GM12878 (cell line): ENCODE results near the gene TTLL11. TPM values are rescaled to one million over a fixed set of nuclear protein-coding genes. Genes with fewer than 3 reads are reported as not detected.

Experiments used
- ATAC-seq: fragments of 200-7000 bp; cut with Tn5 transposase; 3 replicates; pipeline ENCODE4 v1.9.1; 2020; ENCODE audit warnings: mild to moderate bottlenecking, moderate library complexity
- BruUV-seq: library from RNA; stranded (reverse); fragments of 400-500 nt; replicated peaks from 2 replicates; lab custom pipeline; 2021; lab: Mats Ljungman, UMichigan
- CTCF ChIA-PET: fragments of 300-600 bp; sonication (Branson Sonifier 250); formaldehyde crosslinking; extraction: SDS; loops from one replicate; lab custom pipeline; 2021; ENCODE audit warnings: inconsistent platforms; lab: Yijun Ruan, JAX
- POLR2A ChIA-PET: fragments of 350-600 bp; formaldehyde crosslinking; extraction: SDS; loops from one replicate; lab custom pipeline; 2021; ENCODE audit warnings: inconsistent platforms; lab: Charles Lee
- RAD21 ChIA-PET: fragments of 300-600 bp; sonication (Branson Sonifier 250); formaldehyde crosslinking; loops from one replicate; lab custom pipeline; 2023; ENCODE audit warnings: antibody characterized with exemption; ENCODE audit not compliant: unreplicated experiment; lab: Charles Lee
- SMC1A ChIA-PET: fragments of 300-600 bp; sonication (Branson Sonifier 250); formaldehyde crosslinking; loops from one replicate; lab custom pipeline; 2023; ENCODE audit not compliant: unreplicated experiment, uncharacterized antibody; lab: Charles Lee
- DNase-seq: peaks from one replicate; pipeline ENCODE4 v3.0.0-alpha.2; 2011; ENCODE audit warnings: low read depth, low spot score
- FAIRE-seq: peaks from 3 replicates; lab custom pipeline; 2011; peaks lifted over from hg19 to GRCh38; lab: Jason Lieb, UNC
- H2AFZ ChIP-seq: 2 replicates; pipeline ENCODE4 v1.6.0; 2011; ENCODE audit warnings: low read depth, low read length, control low read depth; ENCODE audit not compliant: control insufficient read depth
- H3K27ac ChIP-seq: 2 replicates; pipeline ENCODE4 v1.5.1; 2011; ENCODE audit warnings: control low read depth; ENCODE audit not compliant: control insufficient read depth, insufficient read depth
- H3K27me3 ChIP-seq, 2 experiments: replicated peaks in 1 of 2; 2 replicates each; pipeline versions ENCODE4 v1.6.0 to v1.6.1; 2011; ENCODE audit warnings: low read length in 1 of 2; ENCODE audit not compliant: control insufficient read depth in 2 of 2, insufficient read depth in 2 of 2
- H3K36me3 ChIP-seq, 2 experiments: 2 replicates each; pipeline ENCODE4 v1.5.1; 2011; ENCODE audit warnings: low read length in 1 of 2; ENCODE audit not compliant: control insufficient read depth in 2 of 2, insufficient read depth in 2 of 2
- H3K4me1 ChIP-seq: 2 replicates; pipeline ENCODE4 v1.6.1; 2011; ENCODE audit warnings: mild to moderate bottlenecking, low read length, moderate library complexity, mixed read lengths; ENCODE audit not compliant: control insufficient read depth, insufficient read depth
- H3K4me2 ChIP-seq: 2 replicates; pipeline ENCODE4 v1.6.0; 2011; ENCODE audit warnings: control low read depth; ENCODE audit not compliant: control insufficient read depth, insufficient read depth
- H3K4me3 ChIP-seq: fragments of 200-600 bp; sonication (generic); 2 replicates; pipeline ENCODE4 v1.5.1; 2016
- H3K79me2 ChIP-seq: 2 replicates; pipeline ENCODE4 v1.6.0; 2011; ENCODE audit warnings: low read length; ENCODE audit not compliant: control insufficient read depth, insufficient read depth
- H3K9ac ChIP-seq: 2 replicates; pipeline ENCODE4 v1.8.0; 2011; ENCODE audit warnings: low read length, control low read depth, mixed read lengths; ENCODE audit not compliant: control insufficient read depth, insufficient read depth
- H3K9me3 ChIP-seq: replicated peaks from 3 replicates; pipeline ENCODE4 v1.5.1; 2011; ENCODE audit warnings: mild to moderate bottlenecking, low read length; ENCODE audit not compliant: control insufficient read depth, insufficient read depth
- H4K20me1 ChIP-seq: 2 replicates; pipeline ENCODE4 v1.6.0; 2011; ENCODE audit not compliant: control insufficient read depth, insufficient read depth
- CBFB ChIP-seq: IDR thresholded peaks from 2 replicates; pipeline ENCODE4 v1.6.1; 2016; ENCODE audit warnings: antibody characterized with exemption, low read depth
- CBX3 ChIP-seq: fragments of 200-600 bp; sonication (generic); IDR thresholded peaks from 2 replicates; pipeline ENCODE4 v1.6.1; 2016; ENCODE audit warnings: low read depth, borderline replicate concordance
- EP300 ChIP-seq, 2 experiments: fragments of 150-350 bp in 1 of 2; IDR thresholded peaks; 2 replicates each; pipeline ENCODE4 v1.6.1; 2011 to 2012; ENCODE audit warnings: low read depth in 2 of 2, low read length in 2 of 2, borderline replicate concordance in 1 of 2, improper control_type of control experiment in 1 of 2, inconsistent platforms in 1 of 2; ENCODE audit not compliant: control insufficient read depth in 1 of 2
- MEF2A ChIP-seq: IDR thresholded peaks from 2 replicates; pipeline ENCODE4 v1.6.1; 2011; ENCODE audit warnings: low read depth, mild to moderate bottlenecking, low read length, moderate library complexity; ENCODE audit not compliant: insufficient read depth
- REST ChIP-seq: IDR thresholded peaks from 2 replicates; pipeline ENCODE4 v1.6.1; 2012; ENCODE audit warnings: mild to moderate bottlenecking, low read depth, low read length
- RFX5 ChIP-seq: IDR thresholded peaks from 2 replicates; pipeline ENCODE4 v1.6.1; 2011; ENCODE audit warnings: low read depth, low read length, improper control_type of control experiment
- SMC3 ChIP-seq: IDR thresholded peaks from 2 replicates; pipeline ENCODE4 v1.6.1; 2011; ENCODE audit warnings: low read length, improper control_type of control experiment, borderline replicate concordance
- TAF1 ChIP-seq: IDR thresholded peaks from 2 replicates; pipeline ENCODE4 v1.6.1; 2011; ENCODE audit warnings: mild to moderate bottlenecking, low read depth, low read length, borderline replicate concordance
- ZNF217 ChIP-seq: fragments of 450-650 bp; IDR thresholded peaks from 2 replicates; pipeline ENCODE4 v1.6.1; 2017; ENCODE audit warnings: antibody characterized with exemption, mild to moderate bottlenecking
- WGBS: methylation state at CpG from one replicate; pipeline ENCODE4 v1.1.6; 2016; ENCODE audit warnings: low lambda C conversion rate; ENCODE audit not compliant: insufficient replicate concordance, insufficient coverage; ENCODE audit errors: missing lambda C conversion rate; 5-methylcytosine and 5-hydroxymethylcytosine counted together
- in situ Hi-C: fragments of 300-500 bp; cut with MboI; formaldehyde crosslinking; loops from 9 replicates; pipeline ENCODE4 v1.14.3; 2018; ENCODE audit warnings: mixed read lengths
- intact Hi-C: fragments of 100-400 bp; cut with micrococcal nuclease; formaldehyde crosslinking; loops from one replicate; pipeline ENCODE4 v1.14.2; 2022; ENCODE audit not compliant: unreplicated experiment
- polyA plus RNA-seq, 11 experiments: library from polyadenylated mRNA; depleted of rRNA in 4 of 11; unstranded in 6 of 11; stranded (reverse) in 5 of 11; fragments of >200 nt; fragmentation: Nextera tagmentation in 4 of 11; fragmentation: Illumina TruSeq in 1 of 11; extraction: Ambion mirVana in 4 of 11; extraction: Trizol in 1 of 11; gene quantifications; 1 replicate in 1 of 11; 2 replicates in 10 of 11; pipeline versions ENCODE4 v1.2.1 to v1.2.3, GENCODE V29; 2011 to 2016; ENCODE audit warnings: inconsistent platforms in 2 of 11, missing spikeins in 2 of 11, low read depth in 1 of 11
- total RNA-seq, 4 experiments: library from RNA; depleted of rRNA in 3 of 4; stranded (reverse); fragments of >200 nt in 3 of 4; fragmentation: Illumina TruSeq in 1 of 4; extraction: Trizol in 1 of 4; gene quantifications; 2 replicates each; pipeline versions ENCODE4 v1.2.1 to v1.2.3, GENCODE V29; 2013 to 2021

TTLL11 gene
- total and polyA plus RNA-seq, 10 of the 15 experiments (the other 5 are each of a cell fraction or from before 2014, with no cell fraction given), result 1.2 to 3.7 (median 2.9) TPM

GRCh38 chr9:122042056-122042455 lies 51.1 kb downstream of the TTLL11 start (continued):
- TF ChIP-seq MEF2A, result no peak

- BruUV-seq, result no TSS peak
- 0% methylated on average over 1 of the region's 1 CpG for WGBS
Observed at GRCh38 chr9:122040561-122041242, 52.4 kb downstream of the TTLL11 start.

More at GRCh38 chr9:122040561-122041242, 52.4 kb downstream of the TTLL11 start:
- no peak overlapping the region for H3K9ac ChIP-seq
- intact Hi-C loops, result no loop called here
- FAIRE-seq, result peak; percentile 47
- no peaks in the 10 kb centered on the region for H3K79me2 ChIP-seq
- no peak overlapping the region for H3K27ac ChIP-seq
- no peaks in the 10 kb centered on the region for H3K27me3 ChIP-seq
- H3K4me3 ChIP-seq, result no peak overlapping the region
- ChIA-PET CTCF (interaction anchor here (0.6 to 1.2 kb wide), 5 partner anchors 28 to 1395 kb away, joined by 3 to 4 read pairs (median 3); no protein-coding TSS in a partner anchor), SMC1A (interaction anchor here (1.0 to 1.7 kb wide), 3 partner anchors 16 to 727 kb away, joined by 3 to 5 read pairs (median 4); no protein-coding TSS in a partner anchor), POLR2A (interaction anchor here (0.6 kb wide), 2 partner anchors 8 to 531 kb away, joined by 3 to 4 read pairs; no protein-coding TSS in a partner anchor), RAD21 (no interaction called here)
- H4K20me1 ChIP-seq, result no peaks in the 10 kb centered on the region
- in situ Hi-C loops, result no loop called here
- no peaks in the 10 kb centered on the region; the same call in 2 of the 3 replicates for H3K9me3 ChIP-seq
- no peak overlapping the region for H2AFZ ChIP-seq
- no peak for TF ChIP-seq SMC3
- no peak for TF ChIP-seq ZNF217
- no peak for TF ChIP-seq RFX5
- TF ChIP-seq TAF1, result no peak
- TF ChIP-seq REST, result no peak
- TF ChIP-seq CBX3, result no peak
- TF ChIP-seq CBFB, result no peak
- TF ChIP-seq EP300 (IDR thresholded peaks at IDR 0.05; ENCODE audit: borderline replicate concordance in 1 of 2, control insufficient read depth in 1 of 2, low read depth in 2 of 2, low read length in 2 of 2), result no peak
- peak; percentile 76 for ATAC-seq
- no peaks in the 10 kb centered on the region for H3K4me1 ChIP-seq
- no peaks in the 10 kb centered on the region; a peak in 1 of 4 replicates for H3K36me3 ChIP-seq
- H3K4me2 ChIP-seq, result no peak overlapping the region
- DNase-seq, result no peak
